H9 (cell line): ENCODE data around the gene GAS6. TPM values are rescaled to one million over a fixed set of nuclear protein-coding genes. Genes with fewer than 3 reads are reported as not detected.
"Not testable (repeated sequence)": the region's sequence is repeated elsewhere in the genome, so short reads cannot be mapped to it uniquely, and the experiment has no call there.

Source experiments
- DNase-seq: peaks from one replicate; pipeline ENCODE4 v3.0.0-alpha.2; 2017
- H2AFZ ChIP-seq: one replicate; pipeline ENCODE4 v1.6.1; 2013; ENCODE audit warnings: mild to moderate bottlenecking, low read length, control low read depth, moderate library complexity
- H2AK5ac ChIP-seq: 2 replicates; pipeline ENCODE4 v1.6.1; 2013; ENCODE audit warnings: low read length, control low read depth, mixed read lengths; ENCODE audit not compliant: insufficient read length
- H2BK120ac ChIP-seq: one replicate; pipeline ENCODE4 v1.6.1; 2013; ENCODE audit warnings: low read depth, mild to moderate bottlenecking, low read length, control low read depth, inconsistent platforms; ENCODE audit not compliant: poor library complexity, severe bottlenecking
- H2BK12ac ChIP-seq: 2 replicates; pipeline ENCODE4 v1.6.1; 2013; ENCODE audit warnings: low read length, control low read depth, mixed read lengths, low read depth; ENCODE audit not compliant: insufficient read length
- H2BK15ac ChIP-seq: 2 replicates; pipeline ENCODE4 v1.6.1; 2013; ENCODE audit warnings: low read depth, low read length, control low read depth
- H2BK20ac ChIP-seq: one replicate; pipeline ENCODE4 v1.6.1; 2013; ENCODE audit warnings: low read depth, mild to moderate bottlenecking, low read length, control low read depth, inconsistent platforms; ENCODE audit not compliant: poor library complexity, severe bottlenecking
- H2BK5ac ChIP-seq: 2 replicates; pipeline ENCODE4 v1.6.1; 2013; ENCODE audit warnings: low read length, control low read depth, mixed read lengths; ENCODE audit not compliant: insufficient read length
- H3K14ac ChIP-seq: 2 replicates; pipeline ENCODE4 v1.6.1; 2013; ENCODE audit warnings: low read length, control low read depth; ENCODE audit not compliant: insufficient read depth
- H3K18ac ChIP-seq: 2 replicates; pipeline ENCODE4 v1.6.1; 2013; ENCODE audit warnings: low read depth, mild to moderate bottlenecking, mixed read lengths, low read length, control low read depth; ENCODE audit not compliant: insufficient read length
- H3K23ac ChIP-seq: 2 replicates; pipeline ENCODE4 v1.6.1; 2013; ENCODE audit warnings: low read length, control low read depth, mixed read lengths, low read depth; ENCODE audit not compliant: insufficient read length
- H3K23me2 ChIP-seq: 2 replicates; pipeline ENCODE4 v1.6.1; 2013; ENCODE audit warnings: low read depth, mild to moderate bottlenecking, mixed read lengths, low read length, control low read depth; ENCODE audit not compliant: insufficient read length, poor library complexity, severe bottlenecking
- H3K27ac ChIP-seq: 2 replicates; pipeline ENCODE4 v1.5.1; 2013; ENCODE audit warnings: low read length, control low read depth, mixed read lengths, low read depth; ENCODE audit not compliant: insufficient read length
- H3K27me3 ChIP-seq: 2 replicates; pipeline ENCODE4 v1.6.1; 2013; ENCODE audit warnings: low read length, control low read depth, inconsistent platforms; ENCODE audit not compliant: insufficient read depth
- H3K4ac ChIP-seq: 2 replicates; pipeline ENCODE4 v1.6.1; 2013; ENCODE audit warnings: low read depth, mild to moderate bottlenecking, control low read depth, inconsistent platforms, low read length, moderate library complexity
- H3K4me1 ChIP-seq: 2 replicates; pipeline ENCODE4 v1.6.1; 2013; ENCODE audit warnings: low read length, control low read depth, inconsistent platforms; ENCODE audit not compliant: insufficient read depth
- H3K4me2 ChIP-seq: 2 replicates; pipeline ENCODE4 v1.6.1; 2013; ENCODE audit warnings: low read length, control low read depth, mixed read lengths; ENCODE audit not compliant: insufficient read length, insufficient read depth
- H3K56ac ChIP-seq: 2 replicates; pipeline ENCODE4 v1.6.1; 2013; ENCODE audit warnings: low read depth, mild to moderate bottlenecking, mixed read lengths, low read length, control low read depth; ENCODE audit not compliant: insufficient read length
- H3K79me1 ChIP-seq: 2 replicates; pipeline ENCODE4 v1.6.1; 2013; ENCODE audit warnings: low read depth, mild to moderate bottlenecking, moderate library complexity, low read length, control low read depth, inconsistent platforms; ENCODE audit not compliant: insufficient read depth, poor library complexity, severe bottlenecking
- H3K79me2 ChIP-seq: 2 replicates; pipeline ENCODE4 v1.6.1; 2013; ENCODE audit warnings: low read length, control low read depth, inconsistent platforms; ENCODE audit not compliant: insufficient read depth
- H3K9ac ChIP-seq: 2 replicates; pipeline ENCODE4 v1.6.1; 2013; ENCODE audit warnings: low read length, control low read depth, mixed read lengths; ENCODE audit not compliant: insufficient read length; ENCODE audit errors: extremely low read depth
- H3K9me3 ChIP-seq: one replicate; pipeline ENCODE4 v1.6.1; 2013; ENCODE audit warnings: low read depth, low read length, inconsistent platforms; ENCODE audit not compliant: control insufficient read depth
- H3T11ph ChIP-seq: one replicate; pipeline ENCODE4 v1.6.1; 2013; ENCODE audit warnings: mild to moderate bottlenecking, low read length, control low read depth, inconsistent platforms
- H4K20me1 ChIP-seq: one replicate; pipeline ENCODE4 v1.6.1; 2013; ENCODE audit not compliant: control insufficient read depth, insufficient read length, insufficient read depth
- H4K5ac ChIP-seq: 2 replicates; pipeline ENCODE4 v1.6.1; 2013; ENCODE audit warnings: low read depth, mild to moderate bottlenecking, mixed read lengths, low read length, control low read depth; ENCODE audit not compliant: insufficient read length
- H4K8ac ChIP-seq: replicated peaks from 2 replicates; pipeline ENCODE4 v1.6.1; 2013; ENCODE audit warnings: low read length, control low read depth, mixed read lengths, low read depth; ENCODE audit not compliant: insufficient read length
- H4K91ac ChIP-seq: 2 replicates; pipeline ENCODE4 v1.6.1; 2013; ENCODE audit warnings: low read depth, mild to moderate bottlenecking, moderate library complexity, mixed read lengths, low read length, control low read depth; ENCODE audit not compliant: insufficient read length
- H3K27ac Mint-ChIP-seq, 3 experiments: 2 replicates in 2 of 3; 3 replicates in 1 of 3; pipeline ENCODE4 v1.8.0; 2020 to 2021; ENCODE audit warnings: mixed read lengths in 3 of 3, mild to moderate bottlenecking in 1 of 3, moderate library complexity in 1 of 3
- H3K27me3 Mint-ChIP-seq: 2 replicates; pipeline ENCODE4 v1.8.0; 2021; ENCODE audit warnings: low read depth, mild to moderate bottlenecking, moderate library complexity, mixed read lengths
- H3K36me3 Mint-ChIP-seq, 3 experiments: 2 replicates in 2 of 3; 3 replicates in 1 of 3; pipeline ENCODE4 v1.8.0; 2020 to 2021; ENCODE audit warnings: low read depth in 3 of 3, mixed read lengths in 3 of 3; ENCODE audit not compliant: insufficient read depth in 1 of 3
- H3K4me1 Mint-ChIP-seq, 2 experiments: 2 replicates each; pipeline ENCODE4 v1.8.0; 2020; ENCODE audit warnings: mixed read lengths in 2 of 2
- H3K4me3 Mint-ChIP-seq, 2 experiments: 2 replicates in 1 of 2; 3 replicates in 1 of 2; pipeline ENCODE4 v1.8.0; 2020 to 2021; ENCODE audit warnings: mild to moderate bottlenecking in 2 of 2, mixed read lengths in 2 of 2, moderate library complexity in 1 of 2
- H3K9me3 Mint-ChIP-seq, 2 experiments: 2 replicates in 1 of 2; 3 replicates in 1 of 2; pipeline ENCODE4 v1.8.0; 2020; ENCODE audit warnings: mild to moderate bottlenecking in 2 of 2, mixed read lengths in 2 of 2, moderate library complexity in 1 of 2
- CTCF ChIP-seq: fragments of 200-600 bp; sonication (generic); conservative IDR thresholded peaks from 3 replicates; pipeline ENCODE4 v1.8.0; 2021; ENCODE audit warnings: antibody characterized with exemption, mild to moderate bottlenecking
- WGBS: extraction: QIAGEN DNeasy Blood & Tissue Kit; methylation state at CpG from one replicate; pipeline ENCODE4 v1.1.7; 2013; ENCODE audit warnings: missing lambda C conversion rate, low lambda C conversion rate, mixed read lengths; ENCODE audit not compliant: insufficient read length; ENCODE audit errors: extremely low coverage; 5-methylcytosine and 5-hydroxymethylcytosine counted together
- total RNA-seq: library from RNA; stranded (reverse); gene quantifications from 2 replicates; pipeline ENCODE4 v1.2.1, GENCODE V29; 2021

Gene GAS6
- total RNA-seq, 1 experiment from 2014 or later, result 20.5 TPM

- H3K9me3 Mint-ChIP-seq, result no peaks in the 10 kb centered on the region
These were observed 72.7 kb downstream of the GAS6 start for GRCh38 chr13:113791226-113791625.

GRCh38 chr13:113789931-113790330, 73.9 kb downstream of the GAS6 start:
- H3K4me2 ChIP-seq, H3K9me3 Mint-ChIP-seq, H3K4ac ChIP-seq, H3K36me3 Mint-ChIP-seq, H3K23me2 ChIP-seq, H4K91ac ChIP-seq, H3K79me2 ChIP-seq, H2AFZ ChIP-seq, H3K23ac ChIP-seq, H3K56ac ChIP-seq, H3K18ac ChIP-seq, H3T11ph ChIP-seq, H2BK12ac ChIP-seq, H3K27me3 ChIP-seq, H2BK20ac ChIP-seq, H3K9ac ChIP-seq, H4K20me1 ChIP-seq, H3K14ac ChIP-seq, H3K9me3 ChIP-seq, H3K4me3 Mint-ChIP-seq, H3K27me3 Mint-ChIP-seq, H2AK5ac ChIP-seq, H2BK120ac ChIP-seq, H4K5ac ChIP-seq, H3K4me1 Mint-ChIP-seq, DNase-seq, H3K79me1 ChIP-seq, H3K27ac Mint-ChIP-seq, H4K8ac ChIP-seq, H2BK5ac ChIP-seq, H3K27ac ChIP-seq, H2BK15ac ChIP-seq, H3K4me1 ChIP-seq: not testable (repeated sequence)
- WGBS, result no CpG with 5 or more reads among the region's 13 CpGs

More at GRCh38 chr13:113791226-113791625, 72.7 kb downstream of the GAS6 start:
- Mint-ChIP-seq H3K36me3 (no peaks in the 10 kb centered on the region), H3K4me3 (no peak overlapping the region), H3K4me1 (peaks cover 0 to 3% of the 10 kb centered on the region in 2 experiments; a peak in 1 of 4 replicates), H3K27ac (no peak overlapping the region), H3K27me3 (no peaks in the 10 kb centered on the region; the same call in 1 of the 2 replicates)
- H3K79me1 ChIP-seq, result no peaks in the 10 kb centered on the region
- H2BK5ac ChIP-seq, result no peak overlapping the region
- no peak overlapping the region for H3K23ac ChIP-seq
- H3K14ac ChIP-seq, result no peak overlapping the region; the same call in 1 of the 2 replicates
- H4K5ac ChIP-seq, result no peak overlapping the region
- H4K8ac ChIP-seq, result no peak overlapping the region
- H3K18ac ChIP-seq, result no peak overlapping the region
- H3K9me3 ChIP-seq, result no peaks in the 10 kb centered on the region
- no peak overlapping the region for H3K9ac ChIP-seq
- no CpG with 5 or more reads among the region's 17 CpGs for WGBS
- H4K20me1 ChIP-seq, result no peaks in the 10 kb centered on the region
- H3K27ac ChIP-seq, result no peak overlapping the region
- no peaks in the 10 kb centered on the region; the same call in 1 of the 2 replicates for H3K4me1 ChIP-seq
- H3T11ph ChIP-seq, result no peak overlapping the region
- no peak overlapping the region for H3K56ac ChIP-seq
- H3K27me3 ChIP-seq, result no peaks in the 10 kb centered on the region
- H2BK12ac ChIP-seq, result no peak overlapping the region
- TF ChIP-seq CTCF, result no peak
- H2BK15ac ChIP-seq, result no peak overlapping the region
- no peak overlapping the region for H2BK20ac ChIP-seq
- no peak overlapping the region for H2BK120ac ChIP-seq
- H3K79me2 ChIP-seq, result no peaks in the 10 kb centered on the region
- no peak overlapping the region for H3K4me2 ChIP-seq
- H4K91ac ChIP-seq, result no peak overlapping the region
- no peak overlapping the region for H3K4ac ChIP-seq
- H2AK5ac ChIP-seq, result no peak overlapping the region
- no peak overlapping the region for H2AFZ ChIP-seq
- DNase-seq, result no peak
- H3K23me2 ChIP-seq, result no peaks in the 10 kb centered on the region
